Measurements from ENCODE around the gene STAB2. TPM values are rescaled to one million over a fixed set of nuclear protein-coding genes. Genes with fewer than 3 reads are reported as not detected.
"Not testable (repeated sequence)": the region's sequence is repeated elsewhere in the genome, so short reads cannot be mapped to it uniquely, and the experiment has no call there.

The STAB2 gene
- total and polyA plus RNA-seq, 2 donors (not counting 1 experiment from before 2014, with no cell fraction given) = not detected

GRCh38 chr12:103808239-103808880, 221.3 kb downstream of the STAB2 start:
- 96% methylated on average over 5 of the region's 6 CpGs for WGBS (ENCODE audit: insufficient coverage)
- intact Hi-C loops (cut with micrococcal nuclease) = no loop called here
- Histone ChIP-seq H3K4me1 (ENCODE audit: control insufficient read depth in 2 of 2, insufficient read depth in 2 of 2, low read length in 2 of 2) (no peaks in the 10 kb centered on the region), H3K9me3 (ENCODE audit: control extremely low read depth in 1 of 3, control insufficient read depth in 2 of 3, insufficient read depth in 1 of 3, low read length in 2 of 3) (no peaks in the 10 kb centered on the region), H3K27me3 (replicated peaks in 1 of 4; ENCODE audit: control extremely low read depth in 1 of 4, control insufficient read depth in 3 of 4, insufficient read depth in 4 of 4, low read length in 3 of 4) (no peaks in the 10 kb centered on the region), H3K27ac (ENCODE audit: low read length in 2 of 2) (no peak overlapping the region), H2AFZ (ENCODE audit: insufficient read depth, low read depth, low read length, poor library complexity, severe bottlenecking) (no peak overlapping the region), H3K36me3 (replicated peaks in 1 of 2; ENCODE audit: control extremely low read depth in 1 of 2, control insufficient read depth in 1 of 2, extremely low read depth in 1 of 2, insufficient read depth in 2 of 2, low read length in 1 of 2) (peaks cover 6 to 39% of the 10 kb centered on the region in 2 experiments), H3K4me2 (replicated peaks; ENCODE audit: low read depth, low read length, poor library complexity, severe bottlenecking) (no peak overlapping the region), H3K9ac (ENCODE audit: low read length) (no peak overlapping the region), H3K4me3 (ENCODE audit: control extremely low read depth in 1 of 5, extremely low read depth in 1 of 5, insufficient read depth in 1 of 5, low read depth in 2 of 5, low read length in 4 of 5) (no peak overlapping the region), H3K79me2 (ENCODE audit: control insufficient read depth, insufficient read depth, low read length) (no peaks in the 10 kb centered on the region), H4K20me1 (ENCODE audit: control insufficient read depth, insufficient read depth, low read length, poor library complexity, severe bottlenecking) (no peaks in the 10 kb centered on the region)
- DNase-seq = no peak
- ATAC-seq (ENCODE audit: low read depth) = no peak
- CTCF ChIA-PET = no interaction called here
- no peaks in the 10 kb centered on the region for H3K9me3 Mint-ChIP-seq (ENCODE audit: insufficient read depth)
- H3K4me3 Mint-ChIP-seq = no peak overlapping the region
- H3K4me1 Mint-ChIP-seq = no peaks in the 10 kb centered on the region
- TF ChIP-seq, protein P1, sequence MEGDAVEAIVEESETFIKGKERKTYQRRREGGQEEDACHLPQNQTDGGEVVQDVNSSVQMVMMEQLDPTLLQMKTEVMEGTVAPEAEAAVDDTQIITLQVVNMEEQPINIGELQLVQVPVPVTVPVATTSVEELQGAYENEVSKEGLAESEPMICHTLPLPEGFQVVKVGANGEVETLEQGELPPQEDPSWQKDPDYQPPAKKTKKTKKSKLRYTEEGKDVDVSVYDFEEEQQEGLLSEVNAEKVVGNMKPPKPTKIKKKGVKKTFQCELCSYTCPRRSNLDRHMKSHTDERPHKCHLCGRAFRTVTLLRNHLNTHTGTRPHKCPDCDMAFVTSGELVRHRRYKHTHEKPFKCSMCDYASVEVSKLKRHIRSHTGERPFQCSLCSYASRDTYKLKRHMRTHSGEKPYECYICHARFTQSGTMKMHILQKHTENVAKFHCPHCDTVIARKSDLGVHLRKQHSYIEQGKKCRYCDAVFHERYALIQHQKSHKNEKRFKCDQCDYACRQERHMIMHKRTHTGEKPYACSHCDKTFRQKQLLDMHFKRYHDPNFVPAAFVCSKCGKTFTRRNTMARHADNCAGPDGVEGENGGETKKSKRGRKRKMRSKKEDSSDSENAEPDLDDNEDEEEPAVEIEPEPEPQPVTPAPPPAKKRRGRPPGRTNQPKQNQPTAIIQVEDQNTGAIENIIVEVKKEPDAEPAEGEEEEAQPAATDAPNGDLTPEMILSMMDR (IDR thresholded peaks at IDR 0.05) = no peak
- TF ChIP-seq EZH2 (IDR thresholded peaks at IDR 0.05; ENCODE audit: borderline replicate concordance, insufficient read depth, low read depth, low read length, poor library complexity, severe bottlenecking) = no peak
- POLR2A ChIA-PET = no interaction called here
- no peaks in the 10 kb centered on the region for H3K27me3 Mint-ChIP-seq
- no peak overlapping the region for H3K27ac Mint-ChIP-seq

- Mint-ChIP-seq H3K27ac (no peak overlapping the region), H3K4me1 (no peaks in the 10 kb centered on the region), H3K9me3 (ENCODE audit: insufficient read depth) (no peaks in the 10 kb centered on the region), H3K4me3 (no peak overlapping the region), H3K27me3 (no peaks in the 10 kb centered on the region)
- Histone ChIP-seq H3K9me3 (ENCODE audit: control extremely low read depth in 1 of 3, control insufficient read depth in 2 of 3, insufficient read depth in 1 of 3, low read length in 2 of 3) (no peaks in the 10 kb centered on the region), H3K4me1 (ENCODE audit: control insufficient read depth in 2 of 2, insufficient read depth in 2 of 2, low read length in 2 of 2) (no peaks in the 10 kb centered on the region), H3K9ac (ENCODE audit: low read length) (no peak overlapping the region), H4K20me1 (ENCODE audit: control insufficient read depth, insufficient read depth, low read length, poor library complexity, severe bottlenecking) (no peaks in the 10 kb centered on the region), H3K4me2 (replicated peaks; ENCODE audit: low read depth, low read length, poor library complexity, severe bottlenecking) (no peak overlapping the region), H3K36me3 (replicated peaks in 1 of 2; ENCODE audit: control extremely low read depth in 1 of 2, control insufficient read depth in 1 of 2, extremely low read depth in 1 of 2, insufficient read depth in 2 of 2, low read length in 1 of 2) (peaks cover 6 to 41% of the 10 kb centered on the region in 2 experiments), H3K27ac (ENCODE audit: low read length in 2 of 2) (no peak overlapping the region), H3K4me3 (ENCODE audit: control extremely low read depth in 1 of 5, extremely low read depth in 1 of 5, insufficient read depth in 1 of 5, low read depth in 2 of 5, low read length in 4 of 5) (no peak overlapping the region), H3K27me3 (replicated peaks in 1 of 4; ENCODE audit: control extremely low read depth in 1 of 4, control insufficient read depth in 3 of 4, insufficient read depth in 4 of 4, low read length in 3 of 4) (no peaks in the 10 kb centered on the region), H3K79me2 (ENCODE audit: control insufficient read depth, insufficient read depth, low read length) (no peaks in the 10 kb centered on the region), H2AFZ (ENCODE audit: insufficient read depth, low read depth, low read length, poor library complexity, severe bottlenecking) (no peak overlapping the region)
- no peak for DNase-seq
- no peak for ATAC-seq (ENCODE audit: low read depth)
- ChIA-PET POLR2A (no interaction called here), CTCF (no interaction called here)
- 96% methylated on average over 3 of the region's 4 CpGs for WGBS (ENCODE audit: insufficient coverage)
- intact Hi-C loops (cut with micrococcal nuclease) = no loop called here
- no peak for TF ChIP-seq EZH2 (IDR thresholded peaks at IDR 0.05; ENCODE audit: borderline replicate concordance, insufficient read depth, low read depth, low read length, poor library complexity, severe bottlenecking)
- TF ChIP-seq, protein P1 (IDR thresholded peaks at IDR 0.05) = no peak
These were observed 222.1 kb downstream of the STAB2 start for GRCh38 chr12:103809154-103809553.

- POLR2A ChIA-PET = not testable (repeated sequence)
These were observed 222.6 kb downstream of the STAB2 start for GRCh38 chr12:103809639-103810038.

More at GRCh38 chr12:103809639-103810038, 222.6 kb downstream of the STAB2 start:
- H3K27me3 ChIP-seq (replicated peaks in 1 of 4; ENCODE audit: control extremely low read depth in 1 of 4, control insufficient read depth in 3 of 4, insufficient read depth in 4 of 4, low read length in 3 of 4); H3K9me3 Mint-ChIP-seq (ENCODE audit: insufficient read depth); DNase-seq; H3K4me2 ChIP-seq (replicated peaks; ENCODE audit: low read depth, low read length, poor library complexity, severe bottlenecking); H3K27ac Mint-ChIP-seq; H3K4me1 Mint-ChIP-seq; H3K9ac ChIP-seq (ENCODE audit: low read length); H3K9me3 ChIP-seq (ENCODE audit: control extremely low read depth in 1 of 3, control insufficient read depth in 2 of 3, insufficient read depth in 1 of 3, low read length in 2 of 3); CTCF ChIA-PET; H3K27ac ChIP-seq (ENCODE audit: low read length in 2 of 2); H3K79me2 ChIP-seq (ENCODE audit: control insufficient read depth, insufficient read depth, low read length); H4K20me1 ChIP-seq (ENCODE audit: control insufficient read depth, insufficient read depth, low read length, poor library complexity, severe bottlenecking); intact Hi-C loops (cut with micrococcal nuclease); H2AFZ ChIP-seq (ENCODE audit: insufficient read depth, low read depth, low read length, poor library complexity, severe bottlenecking); H3K4me1 ChIP-seq (ENCODE audit: control insufficient read depth in 2 of 2, insufficient read depth in 2 of 2, low read length in 2 of 2); H3K27me3 Mint-ChIP-seq; H3K4me3 Mint-ChIP-seq; ATAC-seq (ENCODE audit: low read depth); H3K4me3 ChIP-seq (ENCODE audit: control extremely low read depth in 1 of 5, extremely low read depth in 1 of 5, insufficient read depth in 1 of 5, low read depth in 2 of 5, low read length in 4 of 5): not testable (repeated sequence)
- 100% methylated on average over 6 of the region's 7 CpGs for WGBS (ENCODE audit: insufficient coverage)
- peaks cover 7 to 41% of the 10 kb centered on the region in 2 experiments for H3K36me3 ChIP-seq (replicated peaks in 1 of 2; ENCODE audit: control extremely low read depth in 1 of 2, control insufficient read depth in 1 of 2, extremely low read depth in 1 of 2, insufficient read depth in 2 of 2, low read length in 1 of 2)
